ENCODE results near the gene PFKL.
A peak's percentile ranks its signal among the peaks of the same experiment; 100 is the strongest.
"Not testable (repeated sequence)": the region's sequence is repeated elsewhere in the genome, so short reads cannot be mapped to it uniquely, and the experiment has no call there.

Gene PFKL

DNA sequence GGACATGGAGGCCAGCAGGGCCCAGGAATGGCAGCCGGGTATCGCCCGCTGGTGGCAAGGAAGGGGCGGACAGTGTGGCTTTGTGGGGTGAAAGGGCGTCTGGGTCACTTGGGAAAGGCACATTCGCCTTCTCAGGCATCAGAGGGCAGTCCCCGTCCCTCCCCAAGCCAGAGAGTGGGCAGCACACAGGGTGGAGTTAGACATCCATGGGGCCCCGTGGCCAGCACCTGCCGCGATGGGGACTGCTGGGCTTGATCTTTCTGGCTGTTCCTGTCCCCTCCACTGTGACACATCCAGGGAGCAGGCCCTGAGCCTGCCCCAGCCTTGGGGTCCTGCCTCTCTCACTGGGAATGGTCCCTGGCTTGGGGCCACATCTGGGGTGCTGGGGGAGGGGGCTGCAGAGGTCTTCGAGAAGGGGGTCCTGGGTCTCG, 49.6 kb downstream of the PFKL start:
- DNase-seq: no peak

DNA sequence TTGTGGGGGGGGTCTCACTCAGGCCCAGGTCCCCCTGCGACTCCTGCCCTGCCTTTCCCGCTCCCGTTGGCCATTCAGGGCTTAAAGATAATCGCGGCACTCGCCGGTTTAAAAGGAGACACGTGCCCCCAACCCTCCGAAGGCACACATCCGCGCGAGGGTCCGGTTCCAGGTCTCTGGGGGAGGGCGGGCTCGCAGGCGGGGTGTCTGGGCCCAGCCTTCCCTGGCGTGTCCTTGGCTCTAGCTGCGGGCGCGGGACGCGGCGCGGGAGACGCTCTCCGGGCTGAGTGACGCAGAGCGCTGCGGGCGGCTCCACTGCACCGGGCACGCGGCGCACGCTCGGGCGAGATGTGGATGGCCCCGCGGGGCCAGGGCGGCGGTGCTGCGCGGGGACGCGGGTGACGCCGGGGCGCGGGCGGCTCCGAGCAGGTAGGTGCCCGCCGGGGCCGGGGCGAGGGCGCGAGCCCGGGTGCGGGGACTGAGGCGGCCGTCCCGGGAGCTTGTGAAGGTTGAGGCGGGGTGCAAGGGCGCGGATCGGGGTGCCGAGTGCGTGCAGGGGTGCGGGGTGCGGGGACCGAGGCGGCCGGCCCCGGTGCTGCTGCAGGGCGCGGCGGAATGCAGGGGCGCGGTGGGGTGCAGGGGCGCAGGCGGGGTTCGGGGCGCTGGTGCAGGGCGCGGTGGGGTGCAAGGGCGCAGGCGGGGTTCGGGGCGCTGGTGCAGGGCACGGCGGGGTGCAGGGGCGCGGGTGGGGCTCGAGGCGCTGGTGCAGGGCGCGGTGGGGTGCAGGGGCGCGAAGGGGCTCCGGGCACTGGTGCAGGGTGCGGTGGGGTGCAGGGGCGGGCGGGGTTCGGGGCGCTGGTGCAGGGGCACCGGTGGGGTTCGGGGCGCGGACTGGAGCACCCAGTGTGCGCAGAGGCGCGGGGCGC, 50.3 kb downstream of the PFKL start:
- no peak for DNase-seq

DNA sequence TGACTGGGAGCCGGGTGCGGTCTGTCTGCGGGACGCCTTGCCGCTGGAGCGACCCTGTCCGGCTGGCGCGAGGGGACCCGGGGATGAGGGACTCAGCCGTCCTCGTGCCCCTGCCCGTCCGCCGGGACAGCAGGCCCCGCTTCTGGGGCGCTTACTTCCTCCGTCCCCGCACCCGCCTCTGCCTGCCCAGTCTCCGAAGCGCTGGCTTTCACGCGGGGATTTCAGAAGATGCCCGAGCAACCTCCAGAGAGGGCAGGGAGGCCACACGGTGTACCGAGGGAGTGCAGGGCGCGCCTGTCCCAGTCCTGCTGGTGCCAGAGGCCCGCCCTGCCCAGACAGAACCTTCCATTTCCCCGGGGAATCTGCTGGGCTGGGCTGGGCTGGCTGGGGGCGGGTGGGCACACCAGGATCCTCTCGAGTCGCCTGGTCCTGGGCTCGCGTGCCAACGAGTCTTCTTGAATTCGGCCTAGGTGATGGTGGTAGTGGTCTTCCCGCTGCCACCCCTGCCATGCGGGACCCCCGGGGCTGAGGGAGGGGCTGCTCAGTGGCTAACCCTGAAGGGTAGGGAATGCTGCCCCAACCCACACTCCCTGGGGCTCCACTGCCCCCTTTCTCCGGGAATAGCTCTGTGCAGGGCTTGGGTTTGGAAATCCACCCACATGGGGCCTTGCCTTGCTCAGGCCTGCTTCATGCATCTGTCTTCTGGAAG, 51.1 kb downstream of the PFKL start:
- no peak for DNase-seq

DNA sequence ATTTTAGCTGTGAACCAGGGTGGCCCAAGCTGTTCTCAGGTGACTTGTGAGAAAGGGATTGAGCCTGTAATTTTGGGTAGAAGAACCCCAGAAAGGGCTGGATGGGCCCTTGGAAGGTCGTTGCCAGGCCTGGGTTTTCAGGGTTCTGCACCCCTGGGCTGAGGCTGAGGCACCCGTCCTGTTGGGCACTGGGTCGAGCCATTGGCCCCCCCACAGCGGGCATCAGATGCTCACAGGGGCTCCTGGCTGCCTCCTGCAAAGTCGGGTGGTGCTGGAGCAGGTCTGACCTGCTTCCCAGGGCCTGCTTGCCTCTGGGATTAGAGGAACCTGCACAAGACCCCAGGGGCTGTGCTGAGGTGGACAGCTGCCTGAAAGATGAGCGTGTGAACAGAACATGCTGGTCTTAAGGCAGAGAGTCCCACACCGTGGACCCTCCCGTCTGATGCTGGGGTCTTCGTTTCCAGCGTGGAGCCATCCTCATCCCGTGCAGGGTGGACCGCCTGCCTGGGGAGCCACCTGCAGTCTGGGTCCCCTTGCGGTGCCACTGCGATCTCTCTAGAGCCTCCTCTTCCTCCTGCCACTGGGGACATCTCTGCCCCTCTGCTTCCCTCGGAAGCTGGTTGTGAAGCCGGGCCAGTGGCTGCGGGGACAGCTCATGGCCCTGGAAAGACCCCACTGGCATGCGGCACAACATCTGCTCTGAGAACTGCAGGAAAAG, 51.8 kb downstream of the PFKL start:
- DNase-seq: no peak

DNA sequence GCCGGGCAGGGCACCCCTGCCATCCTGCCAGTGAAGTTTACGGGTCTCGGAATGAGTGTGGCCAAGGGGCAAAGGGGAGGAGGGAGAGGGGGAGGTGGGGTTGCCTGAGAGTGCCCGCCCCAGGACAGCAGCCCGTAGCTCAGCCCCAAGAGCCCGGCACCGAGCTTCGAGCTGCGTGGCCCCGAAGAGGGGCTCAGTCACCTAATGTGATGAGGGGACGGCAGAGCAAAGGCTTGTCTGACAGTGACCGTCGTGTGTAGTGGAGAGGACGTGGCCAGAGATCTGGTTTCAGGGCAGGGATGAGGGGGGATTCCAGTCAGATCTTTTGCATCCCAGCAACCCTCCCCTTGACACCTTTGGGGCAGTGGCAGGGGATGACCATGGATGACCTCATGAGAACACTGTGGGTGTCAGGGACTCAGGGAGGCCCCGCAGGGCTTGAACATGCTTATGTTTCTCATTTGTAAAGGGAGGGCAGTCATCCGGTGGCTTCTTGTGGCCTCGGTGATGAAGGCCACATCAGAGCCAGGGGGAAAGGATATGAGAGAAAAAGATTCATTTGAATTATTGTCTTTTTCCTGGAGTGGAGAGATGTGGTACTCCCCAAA, 52.5 kb downstream of the PFKL start:
- DNase-seq: no peak

DNA sequence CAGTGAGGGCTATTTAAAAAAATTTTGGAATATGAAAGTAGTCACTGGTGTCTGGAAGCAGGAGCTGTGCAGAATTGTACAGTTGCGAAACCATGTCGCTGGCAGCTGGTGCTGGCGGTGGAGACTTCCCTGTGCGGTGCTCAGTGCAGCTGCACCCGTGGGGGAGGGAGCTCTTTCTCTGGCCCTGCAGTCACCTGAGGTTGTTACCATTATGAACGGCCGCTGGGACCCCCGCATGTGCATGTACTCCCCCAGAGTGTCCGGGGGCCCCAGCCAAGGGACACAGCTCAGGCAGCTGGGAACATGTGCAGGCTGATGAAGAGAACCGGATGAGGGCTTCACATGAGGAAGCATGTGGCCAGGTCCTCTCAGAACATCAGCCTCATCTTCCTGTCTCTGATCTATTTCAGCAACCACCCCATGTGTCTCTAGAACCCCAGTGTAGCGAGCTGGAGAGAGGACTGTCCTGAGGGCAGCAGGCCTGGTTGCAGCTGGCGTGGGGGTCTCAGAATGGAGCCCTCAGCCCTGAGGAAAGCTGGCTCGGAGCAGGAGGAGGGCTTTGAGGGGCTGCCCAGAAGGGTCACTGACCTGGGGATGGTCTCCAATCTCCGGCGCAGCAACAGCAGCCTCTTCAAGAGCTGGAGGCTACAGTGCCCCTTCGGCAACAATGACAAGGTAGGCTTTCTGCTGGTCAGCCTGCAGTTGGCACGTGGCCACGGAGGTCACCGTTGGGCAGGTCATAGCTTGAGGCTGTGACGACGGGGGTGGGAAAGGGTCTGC, 53.5 kb downstream of the PFKL start, which contains the start of gene TRPM2:
TRPM2 (plus strand) TSS at position 431 of the 780 bp plus-strand sequence; CDS start at position 511, 80 bp downstream.
- peak; percentile 24 for DNase-seq

DNA sequence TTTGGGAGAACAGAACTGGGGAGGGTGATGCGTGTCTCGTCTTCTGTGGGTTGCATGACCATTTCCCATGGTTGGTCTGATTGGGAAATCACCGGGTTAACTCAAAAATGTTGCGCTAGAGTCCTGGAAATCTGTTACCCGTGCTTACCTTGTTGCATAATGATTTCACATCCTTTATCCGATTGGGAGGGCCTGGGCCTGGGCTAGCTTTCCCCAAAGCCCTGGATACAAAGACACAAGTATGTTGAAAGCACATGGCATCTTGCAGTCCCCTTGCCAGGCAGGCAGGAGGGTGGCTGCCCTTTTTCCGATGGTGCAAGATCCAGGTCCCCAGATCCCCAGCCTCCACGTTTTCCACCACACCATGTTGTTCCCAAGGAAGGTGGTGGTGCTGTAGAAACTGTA, 54.1 kb downstream of the PFKL start:
- no peak for DNase-seq

DNA sequence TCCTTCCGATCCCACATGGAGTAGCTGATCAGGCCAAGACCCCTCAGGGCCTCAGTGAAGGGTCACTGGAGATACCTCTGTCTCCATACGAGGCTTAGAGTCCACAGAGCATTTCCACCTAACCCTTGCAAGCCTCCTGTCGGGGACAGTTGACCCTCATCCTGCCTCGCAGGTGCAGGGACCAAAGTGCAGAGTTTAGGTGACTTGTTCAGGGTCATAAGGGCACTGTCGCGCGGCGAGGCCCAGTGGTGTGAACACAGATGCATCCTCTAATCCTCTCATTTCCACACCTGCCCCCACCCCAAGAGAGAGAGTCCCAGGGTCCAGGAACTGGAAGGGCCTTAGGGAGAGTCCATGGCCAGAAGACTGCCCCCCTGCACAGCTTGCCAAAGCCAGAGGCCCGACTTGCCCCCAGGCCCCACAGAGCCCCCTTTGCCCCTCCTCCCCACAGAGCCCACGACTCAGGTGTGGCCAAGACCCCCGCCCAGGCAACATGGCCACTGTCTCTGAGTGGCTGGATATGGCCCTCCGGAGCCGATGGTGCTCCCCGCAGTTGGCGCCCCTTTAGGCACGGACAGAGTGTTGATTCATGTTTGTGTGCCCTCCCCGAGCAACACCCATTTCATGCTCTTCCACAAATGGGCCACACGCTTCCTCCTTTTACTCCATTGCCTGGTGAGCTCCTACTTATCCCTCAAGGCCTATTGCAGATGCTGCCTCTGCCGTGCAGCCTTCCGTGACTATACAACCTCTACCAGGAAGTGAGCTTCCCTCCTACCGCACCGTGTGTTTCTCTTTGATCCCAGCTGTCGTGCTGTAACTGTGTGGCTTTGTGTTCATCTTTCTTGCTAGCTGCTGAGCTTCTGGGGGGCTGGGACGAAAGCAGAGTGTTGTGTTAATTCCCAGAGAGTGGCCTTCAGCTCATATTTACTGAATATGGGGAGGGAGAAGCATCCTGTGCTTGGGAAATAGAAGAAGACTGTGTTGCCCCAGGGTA, 55.2 kb downstream of the PFKL start:
- no peak for DNase-seq

DNA sequence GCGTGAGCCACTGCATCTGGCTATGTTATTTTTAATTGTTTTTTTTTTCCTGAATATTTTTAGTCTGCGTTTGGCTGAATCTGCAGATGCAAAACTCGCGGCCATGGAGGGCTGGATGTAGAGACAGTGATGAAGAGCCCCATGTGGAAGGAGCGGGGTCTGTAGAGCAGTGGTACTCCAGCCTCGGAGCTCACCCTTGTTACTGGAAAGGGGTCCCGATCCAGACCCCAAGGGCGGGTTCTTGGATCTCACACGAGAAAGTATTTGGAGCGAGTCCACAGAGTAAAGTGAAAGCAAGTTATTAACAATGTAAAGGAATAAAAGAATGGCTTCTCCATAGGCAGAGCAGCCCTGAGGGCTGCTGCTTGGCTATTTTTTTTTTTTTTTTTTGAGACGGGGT, 56.3 kb downstream of the PFKL start:
- DNase-seq: no peak

DNA sequence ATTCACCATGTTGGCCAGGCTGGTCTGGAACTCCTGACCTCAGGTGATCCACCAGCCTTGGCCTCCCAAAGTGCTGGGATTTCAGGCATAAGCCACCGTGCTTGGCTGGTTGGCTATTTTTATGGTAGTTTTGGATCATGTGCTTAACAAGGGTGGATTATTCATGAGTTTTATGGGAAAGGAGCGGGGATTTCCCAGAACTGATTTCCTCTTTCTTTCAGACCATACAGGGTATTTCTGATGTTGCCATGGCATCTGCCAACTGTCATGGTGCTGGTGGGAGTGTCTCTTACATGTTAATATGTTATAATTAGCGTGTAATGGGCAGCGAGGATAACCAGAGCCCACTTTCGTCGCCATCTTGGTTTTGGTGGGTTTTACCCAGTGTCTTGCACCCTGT, 56.8 kb downstream of the PFKL start:
- DNase-seq: no peak

DNA sequence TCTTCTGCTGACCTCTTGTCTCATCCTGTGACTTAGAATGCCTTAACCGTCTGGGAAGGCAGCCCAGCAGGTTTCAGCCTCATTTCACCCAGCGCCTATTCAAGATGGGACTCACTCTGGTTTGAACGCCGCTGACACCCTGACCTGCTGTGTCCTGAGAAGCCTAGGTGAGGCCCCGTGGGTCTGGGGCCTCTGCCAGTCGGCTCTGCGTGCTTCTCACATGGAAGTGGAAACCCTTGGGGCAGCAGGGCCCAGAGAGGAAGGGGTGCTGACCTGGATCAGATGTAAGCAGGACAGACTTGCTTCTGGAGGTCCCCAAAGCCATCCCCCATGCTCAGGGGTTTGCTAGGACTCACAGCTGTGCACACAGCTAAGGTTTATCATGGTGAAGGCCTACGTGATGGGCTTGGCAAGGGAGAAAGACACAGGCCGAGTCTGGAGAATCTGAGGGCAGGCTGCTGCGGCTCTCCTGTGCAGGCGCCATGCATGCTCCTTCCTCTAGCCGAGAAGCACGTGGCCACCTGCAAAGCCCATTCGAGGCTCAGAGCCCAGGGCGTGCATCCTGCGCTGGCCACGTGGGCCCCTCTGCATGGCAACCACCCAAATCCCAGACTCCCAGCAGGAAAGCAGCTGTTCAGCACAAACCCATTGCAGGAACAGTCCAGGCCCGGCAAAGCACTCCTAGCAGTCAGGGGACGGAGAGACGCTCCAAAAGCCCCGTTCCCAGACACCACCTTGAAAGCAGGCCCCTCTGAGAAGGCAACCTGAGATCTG, 57.4 kb downstream of the PFKL start:
- no peak for DNase-seq

DNA sequence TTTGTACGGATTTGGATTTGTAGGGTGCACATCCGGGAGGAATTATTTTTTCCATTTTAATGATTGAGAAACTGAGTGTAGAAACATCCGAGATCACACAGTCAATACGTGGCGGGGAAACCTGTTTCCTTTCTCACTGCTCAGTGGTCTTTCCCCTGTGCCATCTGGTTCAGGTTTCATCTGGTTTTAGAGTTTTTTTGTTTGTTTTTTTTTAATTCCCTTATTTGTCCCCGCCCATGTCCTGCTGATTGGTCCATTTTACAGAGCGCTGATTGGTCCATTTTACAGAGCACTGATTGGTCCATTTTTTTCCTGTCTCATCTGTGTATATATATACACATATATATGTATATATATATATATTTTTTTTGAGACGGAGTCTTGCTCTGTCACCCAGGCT, 59.5 kb downstream of the PFKL start:
- no peak for DNase-seq

DNA sequence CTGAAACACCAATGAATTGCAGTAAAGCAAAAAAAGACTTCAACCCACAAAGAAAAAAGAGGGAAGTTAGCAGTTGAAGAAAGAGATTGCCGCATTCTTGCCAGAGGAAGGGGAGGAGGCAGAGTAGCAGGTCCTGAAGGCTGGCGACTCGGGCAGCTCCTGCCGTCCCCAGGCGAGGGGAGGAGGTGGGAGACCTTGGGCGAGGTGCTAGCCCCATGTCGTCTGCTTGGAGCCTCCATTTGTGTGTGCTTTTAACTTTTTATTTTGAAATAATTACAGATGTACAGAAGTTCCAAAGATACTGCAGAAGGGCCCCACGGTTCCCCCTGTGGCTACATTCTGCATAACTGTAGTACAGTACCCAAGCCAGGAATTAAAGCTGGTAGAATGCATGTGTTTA, 60.3 kb downstream of the PFKL start:
- DNase-seq: peak; percentile 8

DNA sequence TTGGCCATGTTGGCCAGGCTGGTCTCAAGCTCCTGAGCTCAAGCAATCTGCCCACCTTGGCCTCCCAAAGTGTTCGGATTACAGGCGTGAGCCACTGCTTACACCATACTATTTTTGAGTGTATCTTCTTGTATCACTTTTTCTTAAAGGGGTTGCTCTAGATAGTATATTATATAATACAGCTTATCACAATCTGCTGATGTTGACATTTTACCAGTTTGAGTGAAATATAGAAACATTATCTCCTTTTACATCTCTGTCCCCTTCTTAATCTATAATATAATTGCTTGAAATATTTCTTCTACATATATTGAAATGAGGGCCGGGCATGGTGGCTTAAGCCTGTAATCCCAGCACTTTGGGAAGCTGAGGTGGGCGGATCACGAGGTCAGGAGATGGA, 62.0 kb downstream of the PFKL start:
- DNase-seq: not testable (repeated sequence)

DNA sequence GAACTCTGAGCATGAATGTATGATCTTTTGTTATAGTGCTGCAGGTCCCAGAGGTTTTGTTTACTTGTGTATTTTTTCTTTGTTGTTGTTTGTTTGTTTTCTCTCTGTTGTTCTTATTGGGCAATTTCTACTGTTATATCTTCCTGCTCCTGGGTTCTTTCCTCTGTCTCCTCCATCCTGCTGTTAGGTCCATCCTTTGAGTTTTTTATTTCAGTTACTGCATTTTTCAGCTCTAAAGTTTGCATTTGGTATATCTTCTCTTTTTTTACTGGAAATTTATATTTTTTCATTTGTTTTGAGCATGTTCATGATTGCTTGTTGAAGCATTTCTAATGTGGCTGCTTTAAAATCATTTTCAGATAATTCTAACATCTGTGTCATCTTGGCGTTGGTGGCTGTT, 63.4 kb downstream of the PFKL start:
- DNase-seq: no peak

DNA sequence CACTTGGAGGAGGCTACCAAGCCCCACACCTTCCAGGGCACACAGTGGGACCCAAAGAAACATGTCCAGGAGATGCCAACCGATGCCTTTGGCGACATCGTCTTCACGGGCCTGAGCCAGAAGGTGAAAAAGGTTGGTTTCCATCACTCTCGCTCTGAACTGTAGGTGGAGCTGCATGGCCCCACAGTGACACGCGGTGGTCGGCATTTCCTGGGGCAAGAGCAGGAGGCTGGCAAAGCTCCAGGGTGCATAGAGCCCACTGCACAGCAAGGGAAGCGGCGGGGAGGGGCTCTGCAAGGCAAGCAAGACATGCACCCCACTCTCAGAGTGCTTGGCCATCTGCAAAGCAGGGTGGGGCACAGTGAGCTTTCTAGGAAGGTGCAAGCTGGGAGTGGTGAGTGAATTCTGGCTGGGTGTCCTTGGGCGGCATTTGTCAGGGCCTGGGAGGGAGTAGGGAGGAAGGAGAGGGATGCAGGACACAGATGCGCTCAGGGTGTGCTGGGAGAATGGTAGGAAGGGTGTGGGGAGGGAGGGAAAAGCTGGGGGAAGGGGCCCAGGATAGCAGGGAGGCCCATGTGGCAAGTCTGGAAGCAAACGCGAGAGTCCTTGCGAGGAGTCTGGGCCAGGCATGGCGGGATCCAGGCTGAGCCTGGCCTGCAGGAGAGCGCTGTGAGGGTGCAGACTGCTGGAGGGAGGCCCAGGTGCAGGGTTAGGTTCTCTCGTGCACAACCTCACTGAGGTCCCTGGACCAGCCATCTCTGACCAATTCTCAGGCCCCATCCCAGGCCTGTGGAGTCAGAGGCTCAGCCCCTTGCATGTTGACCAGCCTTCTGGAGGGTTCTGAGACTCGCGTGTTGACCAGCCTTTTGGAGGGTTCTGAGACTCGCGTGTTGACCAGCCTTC, 64.5 kb downstream of the PFKL start:
- DNase-seq: no peak

DNA sequence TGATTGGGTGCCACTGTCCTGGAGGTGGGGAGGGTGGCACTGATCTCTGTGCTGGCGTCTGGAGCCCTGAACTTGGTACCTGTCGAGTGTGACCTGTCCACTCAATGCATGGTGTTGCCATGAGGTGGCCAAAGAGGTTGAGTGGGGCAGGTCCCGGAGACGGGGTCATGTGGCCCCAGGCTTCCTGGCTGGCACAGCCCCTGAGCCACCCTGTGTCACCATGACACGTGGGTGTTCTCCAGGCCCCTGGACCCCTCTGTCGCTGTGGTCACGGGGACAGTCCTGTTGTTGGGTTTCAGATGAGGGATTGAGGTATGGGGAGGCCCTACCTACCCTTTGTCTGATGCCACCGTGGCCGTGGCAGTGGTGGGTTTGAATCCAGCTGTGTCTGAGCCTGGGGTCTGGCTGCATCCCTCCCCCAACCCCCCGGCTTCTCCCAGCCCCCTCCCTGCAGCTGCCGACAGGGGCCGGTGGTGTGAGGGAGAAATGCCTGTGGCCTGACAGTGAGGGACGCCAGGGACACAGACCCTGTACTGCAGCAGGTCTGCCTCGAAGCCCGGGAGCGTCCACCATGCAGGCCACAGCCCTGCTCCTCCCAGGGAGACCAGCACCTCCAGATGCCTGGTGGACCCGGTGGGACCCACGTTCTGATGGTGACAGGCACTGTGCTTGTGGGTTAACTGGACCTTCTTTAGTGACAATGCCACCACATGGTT, 65.6 kb downstream of the PFKL start:
- DNase-seq: no peak

DNA sequence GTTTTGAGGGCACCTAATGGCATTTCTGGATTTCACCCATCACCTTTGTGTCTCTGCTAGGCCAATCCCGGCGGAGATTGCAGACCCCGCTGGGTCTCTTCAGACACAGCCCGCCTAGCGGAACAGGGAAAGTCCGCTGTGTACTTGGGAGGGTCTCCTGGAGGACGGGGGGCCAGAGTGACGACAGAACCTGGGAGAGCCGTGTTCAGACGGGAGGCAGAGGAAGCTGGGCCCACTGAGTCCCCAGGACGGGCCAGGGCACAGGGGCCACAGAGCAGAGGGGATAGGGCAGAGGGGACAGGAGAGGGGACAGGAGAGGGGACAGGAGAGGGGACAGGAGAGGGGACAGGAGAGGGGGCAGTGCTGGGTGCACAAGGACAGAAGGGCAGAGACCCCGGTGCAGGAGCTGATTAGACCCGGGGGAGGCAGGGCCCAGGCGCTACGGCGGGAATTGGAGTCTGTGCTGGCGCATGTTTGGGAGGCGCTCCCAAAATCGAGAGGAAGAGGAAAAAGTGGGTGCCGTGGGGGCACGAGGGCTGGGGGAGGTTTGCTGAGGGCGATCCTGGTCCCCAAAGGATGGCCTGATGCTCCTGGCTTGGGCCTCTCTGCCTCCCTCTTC, 66.2 kb downstream of the PFKL start:
- DNase-seq: no peak

Measured in NCI-H1694 (cell line).